CD4-positive, alpha-beta T cell (primary cell): ENCODE measurements around the gene GSTA5. TPM values are rescaled to one million over a fixed set of nuclear protein-coding genes. Genes with fewer than 3 reads are reported as not detected.
"Not testable (repeated sequence)": the region's sequence is repeated elsewhere in the genome, so short reads cannot be mapped to it uniquely, and the experiment has no call there.

Source experiments
- ATAC-seq: fragments of 200-7000 bp; cut with Tn5 transposase; one replicate; pipeline ENCODE4 v1.10.0; 2022; ENCODE audit warnings: mild to moderate bottlenecking; ENCODE audit not compliant: poor library complexity
- CTCF ChIA-PET: fragments of 350-600 bp; sonication (Branson Sonifier 250); formaldehyde crosslinking; loops from one replicate; lab custom pipeline; 2021; ENCODE audit warnings: antibody characterized with exemption, inconsistent platforms; lab: Charles Lee
- POLR2A ChIA-PET: fragments of 350-600 bp; sonication (Branson Sonifier 250); formaldehyde crosslinking; loops from one replicate; lab custom pipeline; 2021; ENCODE audit warnings: antibody characterized with exemption, inconsistent platforms; lab: Charles Lee
- DNase-seq, 14 experiments: peaks; one replicate each; pipeline ENCODE4 v3.0.0-alpha.2; 2013 to 2020; ENCODE audit warnings: mixed read lengths in 2 of 14
- H3K27ac ChIP-seq, 2 donors: one replicate each; pipeline versions ENCODE4 v1.5.1 to v1.7.0; 2013; ENCODE audit warnings: low read length in 2 of 2, low read depth in 1 of 2, mild to moderate bottlenecking in 1 of 2
- H3K27me3 ChIP-seq, 2 experiments: 1 replicate in 1 of 2; 2 replicates in 1 of 2; pipeline versions ENCODE4 v1.6.1 to v1.7.0; 2013; ENCODE audit warnings: low read length in 2 of 2, control low read depth in 1 of 2, mild to moderate bottlenecking in 1 of 2, moderate library complexity in 1 of 2; ENCODE audit not compliant: insufficient read depth in 2 of 2, control insufficient read depth in 1 of 2
- H3K36me3 ChIP-seq: one replicate; pipeline ENCODE4 v1.6.1; 2013; ENCODE audit warnings: low read length, control low read depth; ENCODE audit not compliant: insufficient read depth
- H3K4me1 ChIP-seq: one replicate; pipeline ENCODE4 v1.6.1; 2013; ENCODE audit warnings: low read length, control low read depth; ENCODE audit not compliant: insufficient read depth
- H3K4me3 ChIP-seq: one replicate; pipeline ENCODE4 v1.5.1; 2013; ENCODE audit warnings: mild to moderate bottlenecking, low read length, moderate library complexity
- H3K9me3 ChIP-seq, 2 experiments: 1 replicate in 1 of 2; 2 replicates in 1 of 2; pipeline versions ENCODE4 v1.6.1 to v1.7.0; 2013; ENCODE audit warnings: low read length in 2 of 2, mild to moderate bottlenecking in 2 of 2, control low read depth in 1 of 2, moderate library complexity in 1 of 2; ENCODE audit not compliant: control insufficient read depth in 1 of 2, insufficient read depth in 1 of 2
- H3K27ac Mint-ChIP-seq: one replicate; pipeline ENCODE4 v1.8.0; 2020; ENCODE audit warnings: mixed read lengths
- H3K27me3 Mint-ChIP-seq: one replicate; pipeline ENCODE4 v1.8.0; 2021; ENCODE audit warnings: mixed read lengths
- H3K36me3 Mint-ChIP-seq: one replicate; pipeline ENCODE4 v1.8.0; 2021; ENCODE audit warnings: low read depth, mixed read lengths
- H3K4me1 Mint-ChIP-seq: one replicate; pipeline ENCODE4 v1.8.0; 2021; ENCODE audit warnings: low read depth, mixed read lengths
- H3K4me3 Mint-ChIP-seq: one replicate; pipeline ENCODE4 v1.8.0; 2020; ENCODE audit warnings: mild to moderate bottlenecking, mixed read lengths
- H3K9me3 Mint-ChIP-seq: one replicate; pipeline ENCODE4 v1.8.0; 2020; ENCODE audit warnings: mixed read lengths
- CTCF ChIP-seq: fragments of 200-600 bp; IDR thresholded peaks from one replicate; pipeline ENCODE4 v1.8.0; 2022; ENCODE audit warnings: antibody characterized with exemption, mild to moderate bottlenecking
- intact Hi-C, 2 experiments: fragments of 100-400 bp; cut with DNase I in 1 of 2; cut with micrococcal nuclease in 1 of 2; formaldehyde crosslinking; loops; one replicate each; pipeline versions ENCODE4 v1.15.1 to v1.9.0; 2023 to 2025; cut with DNase I, micrococcal nuclease
- total RNA-seq, 174 experiments: library from RNA in 2 of 174; stranded (reverse) in 2 of 174; gene quantifications; one replicate each; pipeline ENCODE4 v1.2.3 and lab custom pipeline; 2021 to 2026

Gene GSTA5
- total RNA-seq, 2 experiments from 2014 or later = not detected

GRCh38 chr6:52815167-52816092, 25.2 kb downstream of the GSTA5 start:
- ATAC-seq (peak; percentile 69), DNase-seq (peak in 10 of 14 experiments; percentile 9 to 55 (median 16))
- H3K36me3 ChIP-seq = no peaks in the 10 kb centered on the region
- Mint-ChIP-seq H3K36me3 (no peaks in the 10 kb centered on the region), H3K4me3 (no peak overlapping the region), H3K27ac (no peak overlapping the region), H3K27me3 (peaks cover 14% of the 10 kb centered on the region), H3K4me1 (no peaks in the 10 kb centered on the region), H3K9me3 (no peaks in the 10 kb centered on the region)
- peaks cover 4% of the 10 kb centered on the region for H3K4me1 ChIP-seq
- intact Hi-C loops = loop anchor here in 1 of 2 experiments (10.0 kb wide), 1 partner anchor 669 kb away; no protein-coding TSS in a partner anchor
- no peaks in the 10 kb centered on the region for H3K9me3 ChIP-seq
- peak; percentile 64 for TF ChIP-seq CTCF
- peaks cover 0 to 2% of the 10 kb centered on the region in 2 experiments for H3K27me3 ChIP-seq
- no peak overlapping the region for H3K27ac ChIP-seq
- no peak overlapping the region for H3K4me3 ChIP-seq
- CTCF ChIA-PET = no interaction called here
- POLR2A ChIA-PET = no interaction called here

- DNase-seq, H3K9me3 Mint-ChIP-seq, H3K4me1 Mint-ChIP-seq, H3K4me1 ChIP-seq, H3K27me3 ChIP-seq, POLR2A ChIA-PET, H3K36me3 Mint-ChIP-seq, CTCF ChIA-PET, H3K27ac Mint-ChIP-seq, H3K27ac ChIP-seq, H3K36me3 ChIP-seq, H3K4me3 ChIP-seq, ATAC-seq, H3K9me3 ChIP-seq, H3K4me3 Mint-ChIP-seq: not testable (repeated sequence)
- intact Hi-C loops = loop anchor here in 1 of 2 experiments (10.0 kb wide), 1 partner anchor 670 kb away; no protein-coding TSS in a partner anchor
- H3K27me3 Mint-ChIP-seq = peaks cover 14% of the 10 kb centered on the region
Measured at GRCh38 chr6:52814545-52814944, 26.1 kb downstream of the GSTA5 start.

- H3K36me3 ChIP-seq, ATAC-seq, H3K27ac ChIP-seq, H3K27me3 ChIP-seq, H3K9me3 Mint-ChIP-seq, DNase-seq, H3K36me3 Mint-ChIP-seq, H3K4me1 ChIP-seq, H3K4me1 Mint-ChIP-seq, H3K4me3 ChIP-seq, H3K4me3 Mint-ChIP-seq, H3K9me3 ChIP-seq, H3K27ac Mint-ChIP-seq, POLR2A ChIA-PET, CTCF ChIA-PET: not testable (repeated sequence)
- intact Hi-C loops = loop anchor here in 1 of 2 experiments (10.0 kb wide), 1 partner anchor 675 kb away; no protein-coding TSS in a partner anchor
- peaks cover 41% of the 10 kb centered on the region for H3K27me3 Mint-ChIP-seq
Measured at GRCh38 chr6:52809777-52810176, 30.8 kb downstream of the GSTA5 start.

GRCh38 chr6:52808660-52809059, 32.0 kb downstream of the GSTA5 start:
- CTCF ChIA-PET = no interaction called here
- DNase-seq = no peak
- H3K27ac ChIP-seq = no peak overlapping the region
- no peaks in the 10 kb centered on the region for H3K4me1 ChIP-seq
- peaks cover 0 to 3% of the 10 kb centered on the region in 2 experiments for H3K27me3 ChIP-seq
- H3K27me3 Mint-ChIP-seq = peaks cover 50% of the 10 kb centered on the region
- POLR2A ChIA-PET = no interaction called here
- ATAC-seq = no peak
- H3K27ac Mint-ChIP-seq = no peak overlapping the region
- TF ChIP-seq CTCF = no peak
- intact Hi-C loops = no loop called here
- H3K36me3 ChIP-seq = no peaks in the 10 kb centered on the region
- no peak overlapping the region for H3K4me3 Mint-ChIP-seq
- no peak overlapping the region for H3K4me3 ChIP-seq
- H3K4me1 Mint-ChIP-seq = no peaks in the 10 kb centered on the region
- H3K9me3 ChIP-seq = no peaks in the 10 kb centered on the region
- no peaks in the 10 kb centered on the region for H3K9me3 Mint-ChIP-seq
- H3K36me3 Mint-ChIP-seq = no peaks in the 10 kb centered on the region

GRCh38 chr6:52803668-52804255, 36.9 kb downstream of the GSTA5 start, which contains the start of gene GSTA1:
Gene GSTA1, minus strand, starts transcription at chr6:52803816. Its CDS starts 4,549 bp downstream, at chr6:52799267.
- H3K9me3 ChIP-seq, H3K27ac ChIP-seq, H3K4me3 ChIP-seq, H3K27me3 ChIP-seq, H3K4me1 ChIP-seq, H3K4me3 Mint-ChIP-seq, DNase-seq, H3K4me1 Mint-ChIP-seq, POLR2A ChIA-PET, H3K9me3 Mint-ChIP-seq, ATAC-seq, H3K36me3 Mint-ChIP-seq, H3K27ac Mint-ChIP-seq, CTCF ChIA-PET, H3K36me3 ChIP-seq, intact Hi-C loops: not testable (repeated sequence)
- H3K27me3 Mint-ChIP-seq = peaks cover 58% of the 10 kb centered on the region
